ENCODE results near the gene SYMPK.

SYMPK gene

GRCh38 chr19:45794627-45795026, 68.3 kb downstream of the SYMPK start:
- in situ Hi-C loops (cut with HindIII; ENCODE audit: low pct_unique_long_range_greater_than_20kb, low sequenced_read_pairs), result no loop called here
- TF ChIP-seq JUND (IDR thresholded peaks at IDR 0.05; ENCODE audit: low read depth), result no peak
- no peak for DNase-seq (ENCODE audit: low read depth in 1 of 2, low spot score in 1 of 2)

- TF ChIP-seq JUND (IDR thresholded peaks at IDR 0.05; ENCODE audit: low read depth), result no peak
- in situ Hi-C loops (cut with HindIII; ENCODE audit: low pct_unique_long_range_greater_than_20kb, low sequenced_read_pairs), result no loop called here
- no peak for DNase-seq (ENCODE audit: low read depth in 1 of 2, low spot score in 1 of 2)
These were observed 69.1 kb downstream of the SYMPK start for GRCh38 chr19:45793876-45794275.

- DNase-seq (ENCODE audit: low read depth in 1 of 2, low spot score in 1 of 2), result no peak
- in situ Hi-C loops (cut with HindIII; ENCODE audit: low pct_unique_long_range_greater_than_20kb, low sequenced_read_pairs), result no loop called here
- TF ChIP-seq JUND (IDR thresholded peaks at IDR 0.05; ENCODE audit: low read depth), result no peak
These were observed 69.8 kb downstream of the SYMPK start for GRCh38 chr19:45793178-45793564.

GRCh38 chr19:45792470-45793177, 70.3 kb downstream of the SYMPK start, which contains the start of gene DMWD:
DMWD (minus strand) TSS chr19:45792845; CDS start chr19:45792756, 89 bp downstream.
- peak; percentile 74 to 97 for DNase-seq (ENCODE audit: low read depth in 1 of 2, low spot score in 1 of 2)
- no peak for TF ChIP-seq JUND (IDR thresholded peaks at IDR 0.05; ENCODE audit: low read depth)
- in situ Hi-C loops (cut with HindIII; ENCODE audit: low pct_unique_long_range_greater_than_20kb, low sequenced_read_pairs), result no loop called here

GRCh38 chr19:45791744-45792469, 71.0 kb downstream of the SYMPK start:
- no peak for TF ChIP-seq JUND (IDR thresholded peaks at IDR 0.05; ENCODE audit: low read depth)
- no peak for DNase-seq (ENCODE audit: low read depth in 1 of 2, low spot score in 1 of 2)
- in situ Hi-C loops (cut with HindIII; ENCODE audit: low pct_unique_long_range_greater_than_20kb, low sequenced_read_pairs), result no loop called here

GRCh38 chr19:45790942-45791341, 72.0 kb downstream of the SYMPK start:
- TF ChIP-seq JUND (IDR thresholded peaks at IDR 0.05; ENCODE audit: low read depth), result no peak
- in situ Hi-C loops (cut with HindIII; ENCODE audit: low pct_unique_long_range_greater_than_20kb, low sequenced_read_pairs), result no loop called here
- no peak for DNase-seq (ENCODE audit: low read depth in 1 of 2, low spot score in 1 of 2)

- TF ChIP-seq JUND (IDR thresholded peaks at IDR 0.05; ENCODE audit: low read depth), result no peak
- in situ Hi-C loops (cut with HindIII; ENCODE audit: low pct_unique_long_range_greater_than_20kb, low sequenced_read_pairs), result no loop called here
- no peak for DNase-seq (ENCODE audit: low read depth in 1 of 2, low spot score in 1 of 2)
These were observed 73.7 kb downstream of the SYMPK start for GRCh38 chr19:45789035-45789786.

- no peak for DNase-seq (ENCODE audit: low read depth in 1 of 2, low spot score in 1 of 2)
- in situ Hi-C loops (cut with HindIII; ENCODE audit: low pct_unique_long_range_greater_than_20kb, low sequenced_read_pairs), result no loop called here
- no peak for TF ChIP-seq JUND (IDR thresholded peaks at IDR 0.05; ENCODE audit: low read depth)
These were observed 76.4 kb downstream of the SYMPK start for GRCh38 chr19:45786533-45786894.

GRCh38 chr19:45785781-45786532, 77.0 kb downstream of the SYMPK start:
- in situ Hi-C loops (cut with HindIII; ENCODE audit: low pct_unique_long_range_greater_than_20kb, low sequenced_read_pairs), result no loop called here
- no peak for TF ChIP-seq JUND (IDR thresholded peaks at IDR 0.05; ENCODE audit: low read depth)
- DNase-seq (ENCODE audit: low read depth in 1 of 2, low spot score in 1 of 2), result no peak

- no peak for DNase-seq (ENCODE audit: low read depth in 1 of 2, low spot score in 1 of 2)
- in situ Hi-C loops (cut with HindIII; ENCODE audit: low pct_unique_long_range_greater_than_20kb, low sequenced_read_pairs), result no loop called here
- no peak for TF ChIP-seq JUND (IDR thresholded peaks at IDR 0.05; ENCODE audit: low read depth)
These were observed 77.8 kb downstream of the SYMPK start for GRCh38 chr19:45785097-45785496.

- TF ChIP-seq JUND (IDR thresholded peaks at IDR 0.05; ENCODE audit: low read depth), result no peak
- in situ Hi-C loops (cut with HindIII; ENCODE audit: low pct_unique_long_range_greater_than_20kb, low sequenced_read_pairs), result no loop called here
- DNase-seq (ENCODE audit: low read depth in 1 of 2, low spot score in 1 of 2), result no peak
These were observed 78.9 kb downstream of the SYMPK start for GRCh38 chr19:45784096-45784495.
